ENCODE data around the gene DPF3. TPM values are rescaled to one million over a fixed set of nuclear protein-coding genes. Genes with fewer than 3 reads are reported as not detected.

The DPF3 gene
- total RNA-seq, 4 donors from 2014 or later = under 0.01 to 2.7 (median 0.61) TPM; not detected in 1

GRCh38 chr14:72780751-72781150, 113.2 kb downstream of the DPF3 start:
- WGBS, 2 donors = 77 to 81% methylated on average over 2 of the region's 2 CpGs
- Histone ChIP-seq H3K9me3 (no peaks in the 10 kb centered on the region), H3K36me3 (no peaks in the 10 kb centered on the region), H3K4me3 (no peak overlapping the region), H3K4me1 (no peaks in the 10 kb centered on the region), H3K27ac (no peak overlapping the region), H3K27me3 (no peaks in the 10 kb centered on the region)
- intact Hi-C loops (cut with DNase I) = no loop called here
- DNase-seq = no peak
- no peak for TF ChIP-seq POLR2A (IDR thresholded peaks at IDR 0.05)
- no peak for TF ChIP-seq CTCF (IDR thresholded peaks at IDR 0.05)

DNA sequence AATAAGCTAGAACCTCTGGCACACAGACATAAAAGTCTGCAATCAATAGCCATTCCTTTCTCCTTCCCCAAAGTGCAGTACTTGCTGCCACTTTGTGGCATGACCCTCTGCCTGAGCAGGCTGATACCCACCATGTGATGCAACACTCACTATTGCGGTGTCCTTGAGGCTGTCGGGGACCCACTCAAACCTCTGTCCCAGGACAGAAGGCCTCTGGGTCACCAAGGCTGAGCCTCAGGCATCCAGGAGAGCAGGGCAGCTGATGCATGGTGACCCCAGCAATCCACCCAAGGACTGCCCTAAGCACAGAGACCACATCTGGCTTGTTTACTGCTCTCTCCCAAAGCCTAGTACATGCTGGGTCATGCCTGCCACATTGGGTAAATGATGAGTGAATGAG, 114.2 kb downstream of the DPF3 start:
- Histone ChIP-seq H3K27me3 (no peaks in the 10 kb centered on the region), H3K27ac (no peak overlapping the region), H3K4me1 (no peaks in the 10 kb centered on the region), H3K4me3 (no peak overlapping the region), H3K9me3 (no peaks in the 10 kb centered on the region), H3K36me3 (no peaks in the 10 kb centered on the region)
- intact Hi-C loops (cut with DNase I) = no loop called here
- DNase-seq = no peak
- TF ChIP-seq CTCF (IDR thresholded peaks at IDR 0.05) = no peak
- no peak for TF ChIP-seq POLR2A (IDR thresholded peaks at IDR 0.05)
- 100% methylated on average over 2 of the region's 2 CpGs; no CpG with 5 or more reads in 1 of the 2 donors for WGBS, 2 donors

DNA sequence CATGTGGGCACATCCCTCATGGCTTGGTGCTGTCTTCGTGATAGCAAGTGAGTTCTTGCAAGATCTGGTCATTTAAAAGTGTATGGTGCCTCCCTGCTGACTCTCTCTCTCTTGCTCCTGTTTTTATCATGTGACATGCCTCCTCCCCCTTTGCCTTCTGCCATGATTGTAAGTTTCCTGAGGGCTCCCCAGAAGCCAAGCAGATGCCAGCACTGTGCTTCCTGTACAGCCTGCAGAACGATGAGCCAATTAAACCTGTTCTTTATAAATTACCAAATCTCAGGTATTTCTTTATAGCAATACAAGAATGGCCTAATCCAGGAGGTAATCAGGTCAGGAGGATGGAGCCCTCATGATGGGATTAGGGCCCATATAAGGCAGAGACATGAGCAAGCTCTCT, 116.3 kb downstream of the DPF3 start:
- H3K27ac ChIP-seq = no peak overlapping the region
- H3K27me3 ChIP-seq = no peaks in the 10 kb centered on the region
- no peaks in the 10 kb centered on the region for H3K36me3 ChIP-seq
- TF ChIP-seq CTCF (IDR thresholded peaks at IDR 0.05) = no peak
- TF ChIP-seq POLR2A (IDR thresholded peaks at IDR 0.05) = no peak
- no peak for DNase-seq
- WGBS, 2 donors = 88 to 92% methylated on average over 2 of the region's 2 CpGs
- intact Hi-C loops (cut with DNase I) = no loop called here
- no peaks in the 10 kb centered on the region for H3K4me1 ChIP-seq
- no peaks in the 10 kb centered on the region for H3K9me3 ChIP-seq
- no peak overlapping the region for H3K4me3 ChIP-seq

DNA sequence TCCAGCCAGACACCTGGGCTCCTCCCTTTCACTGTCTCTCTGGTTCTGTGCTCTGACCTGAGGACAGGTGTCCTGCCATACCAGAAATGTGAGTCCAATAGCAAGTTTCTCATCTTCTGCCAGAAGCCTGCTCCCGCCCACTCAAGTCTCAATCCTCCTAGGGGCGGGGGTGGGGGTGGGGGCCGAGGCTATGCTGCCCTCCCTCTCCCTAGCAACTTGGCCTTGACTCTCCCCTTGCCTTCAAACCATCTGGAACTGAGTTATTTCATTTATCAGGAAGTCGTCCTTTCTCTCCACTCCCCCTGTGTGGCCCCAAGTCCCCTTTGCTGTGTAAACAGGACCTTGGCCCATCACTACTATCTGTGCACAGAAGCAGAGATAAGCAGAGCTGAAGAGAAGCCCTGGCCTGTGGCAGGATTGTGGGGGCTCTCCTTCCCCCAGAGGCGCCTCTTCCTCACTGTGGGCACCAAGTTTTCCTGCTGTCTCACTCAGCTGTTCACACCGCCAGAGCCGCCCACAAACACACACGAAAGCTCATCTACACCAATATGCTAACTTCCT, 117.1 kb downstream of the DPF3 start:
- H3K36me3 ChIP-seq = no peaks in the 10 kb centered on the region
- 28 to 56% methylated on average over 8 of the region's 8 CpGs for WGBS, 2 donors
- H3K27ac ChIP-seq = no peak overlapping the region
- DNase-seq = no peak
- H3K4me1 ChIP-seq = no peaks in the 10 kb centered on the region
- H3K4me3 ChIP-seq = no peak overlapping the region
- H3K9me3 ChIP-seq = no peaks in the 10 kb centered on the region
- intact Hi-C loops (cut with DNase I) = no loop called here
- no peaks in the 10 kb centered on the region for H3K27me3 ChIP-seq
- TF ChIP-seq CTCF (IDR thresholded peaks at IDR 0.05) = no peak
- TF ChIP-seq POLR2A (IDR thresholded peaks at IDR 0.05) = no peak

GRCh38 chr14:72775923-72776554, 117.9 kb downstream of the DPF3 start:
- H3K4me3 ChIP-seq = no peak overlapping the region
- no peaks in the 10 kb centered on the region for H3K27me3 ChIP-seq
- no peak overlapping the region for H3K27ac ChIP-seq
- no peaks in the 10 kb centered on the region for H3K36me3 ChIP-seq
- TF ChIP-seq POLR2A (IDR thresholded peaks at IDR 0.05) (no peak), CTCF (IDR thresholded peaks at IDR 0.05) (no peak)
- intact Hi-C loops (cut with DNase I) = no loop called here
- no peaks in the 10 kb centered on the region for H3K4me1 ChIP-seq
- H3K9me3 ChIP-seq = no peaks in the 10 kb centered on the region
- WGBS, 2 donors = 65 to 70% methylated on average over 2 of the region's 2 CpGs
- no peak for DNase-seq

Data from esophagus squamous epithelium (tissue), 5 donors.